WTC11 (cell line): ENCODE results near the gene MRPL55. TPM values are rescaled to one million over a fixed set of nuclear protein-coding genes. Genes with fewer than 3 reads are reported as not detected.

Experiments used
- ATAC-seq: fragments of 200-7000 bp; cut with Tn5 transposase; 2 replicates; pipeline ENCODE4 v1.10.0; 2021; ENCODE audit warnings: mild to moderate bottlenecking, moderate library complexity
- CTCF ChIA-PET: fragments of 300-600 bp; sonication (Branson Sonifier 250); formaldehyde crosslinking; loops from one replicate; lab custom pipeline; 2021; ENCODE audit warnings: antibody characterized with exemption; lab: Charles Lee
- POLR2A ChIA-PET: fragments of 350-600 bp; sonication (Branson Sonifier 250); formaldehyde crosslinking; loops from one replicate; lab custom pipeline; 2021; ENCODE audit warnings: antibody characterized with exemption; lab: Charles Lee
- DNase-seq: peaks from one replicate; pipeline ENCODE4 v3.0.0; 2021; ENCODE audit warnings: low spot score
- H3K27ac Mint-ChIP-seq: 2 replicates; pipeline ENCODE4 v1.8.0; 2021; ENCODE audit warnings: mixed read lengths
- H3K27me3 Mint-ChIP-seq: 2 replicates; pipeline ENCODE4 v1.8.0; 2021; ENCODE audit warnings: low read depth, mild to moderate bottlenecking, moderate library complexity, mixed read lengths
- H3K36me3 Mint-ChIP-seq: 2 replicates; pipeline ENCODE4 v1.8.0; 2021; ENCODE audit warnings: mixed read lengths
- H3K4me1 Mint-ChIP-seq: 2 replicates; pipeline ENCODE4 v1.8.0; 2022; ENCODE audit warnings: mixed read lengths
- H3K4me3 Mint-ChIP-seq: 2 replicates; pipeline ENCODE4 v1.8.0; 2021; ENCODE audit warnings: mild to moderate bottlenecking, moderate library complexity, mixed read lengths
- H3K9me3 Mint-ChIP-seq: 2 replicates; pipeline ENCODE4 v1.8.0; 2021; ENCODE audit warnings: mixed read lengths
- AR ChIP-seq: fragments of 250-450 bp; sonication (Bioruptor Pico); IDR thresholded peaks from 2 replicates; pipeline ENCODE4 v1.9.0; 2021; ENCODE audit warnings: mild to moderate bottlenecking
- CDX4 ChIP-seq: fragments of 250-450 bp; sonication (Bioruptor Pico); IDR thresholded peaks from 2 replicates; pipeline ENCODE4 v1.9.0; 2021; ENCODE audit warnings: moderate library complexity, mild to moderate bottlenecking, inconsistent platforms, borderline replicate concordance
- CREB1 ChIP-seq: sonication (generic); formaldehyde crosslinking; IDR thresholded peaks from 2 replicates; pipeline ENCODE4 v1.8.0; 2023; ENCODE audit warnings: mild to moderate bottlenecking, missing genetic modification reagents
- E2F5 ChIP-seq: sonication (generic); formaldehyde crosslinking; IDR thresholded peaks from 2 replicates; pipeline ENCODE4 v1.8.1; 2022; ENCODE audit warnings: mild to moderate bottlenecking, moderate library complexity, missing genetic modification reagents
- ESRRA ChIP-seq: sonication (generic); formaldehyde crosslinking; IDR thresholded peaks from 2 replicates; pipeline ENCODE4 v1.8.1; 2022; ENCODE audit warnings: mild to moderate bottlenecking, missing genetic modification reagents, borderline replicate concordance
- GRHL2 ChIP-seq: fragments of 250-450 bp; sonication (Bioruptor Pico); IDR thresholded peaks from 2 replicates; pipeline ENCODE4 v1.8.0; 2022; ENCODE audit warnings: mild to moderate bottlenecking, moderate library complexity; ENCODE audit not compliant: insufficient replicate concordance, severe bottlenecking
- MLX ChIP-seq: sonication (generic); formaldehyde crosslinking; IDR thresholded peaks from 2 replicates; pipeline ENCODE4 v1.8.1; 2023; ENCODE audit warnings: mild to moderate bottlenecking, missing genetic modification reagents, moderate library complexity
- NR2C2 ChIP-seq: sonication (generic); formaldehyde crosslinking; IDR thresholded peaks from 2 replicates; pipeline ENCODE4 v1.8.0; 2022; ENCODE audit warnings: mild to moderate bottlenecking, missing genetic modification reagents
- NR3C1 ChIP-seq: sonication (generic); formaldehyde crosslinking; conservative IDR thresholded peaks from 2 replicates; pipeline ENCODE4 v1.8.1; 2023; ENCODE audit warnings: low read depth, mild to moderate bottlenecking, missing genetic modification reagents
- RELA ChIP-seq: sonication (generic); formaldehyde crosslinking; IDR thresholded peaks from 2 replicates; pipeline ENCODE4 v1.8.1; 2022; ENCODE audit warnings: missing genetic modification reagents, mild to moderate bottlenecking, borderline replicate concordance
- RORB ChIP-seq: fragments of 250-450 bp; sonication (Bioruptor Pico); IDR thresholded peaks from 2 replicates; pipeline ENCODE4 v1.9.0; 2021; ENCODE audit warnings: mild to moderate bottlenecking
- SP1 ChIP-seq: sonication (generic); formaldehyde crosslinking; conservative IDR thresholded peaks from 2 replicates; pipeline ENCODE4 v1.8.1; 2022; ENCODE audit warnings: missing genetic modification reagents
- STAT6 ChIP-seq: sonication (generic); formaldehyde crosslinking; conservative IDR thresholded peaks from 2 replicates; pipeline ENCODE4 v1.8.1; 2023; ENCODE audit warnings: mild to moderate bottlenecking, low read depth, missing genetic modification reagents, moderate library complexity
- TP53 ChIP-seq: sonication (generic); formaldehyde crosslinking; IDR thresholded peaks from 2 replicates; pipeline ENCODE4 v1.8.1; 2023; ENCODE audit warnings: mild to moderate bottlenecking, missing genetic modification reagents
- USF2 ChIP-seq: sonication (generic); formaldehyde crosslinking; IDR thresholded peaks from 2 replicates; pipeline ENCODE4 v1.8.1; 2023; ENCODE audit warnings: mild to moderate bottlenecking, missing genetic modification reagents, moderate library complexity
- ZNF232 ChIP-seq: sonication (generic); formaldehyde crosslinking; IDR thresholded peaks from 2 replicates; pipeline ENCODE4 v1.8.0; 2022; ENCODE audit warnings: mild to moderate bottlenecking, missing genetic modification reagents
- ZNF263 ChIP-seq: sonication (generic); formaldehyde crosslinking; IDR thresholded peaks from 2 replicates; pipeline ENCODE4 v1.8.1; 2022; ENCODE audit warnings: low read depth, mild to moderate bottlenecking, moderate library complexity, missing genetic modification reagents
- ZNF416 ChIP-seq: fragments of 250-450 bp; sonication (Bioruptor Pico); IDR thresholded peaks from 2 replicates; pipeline ENCODE4 v1.9.0; 2021; ENCODE audit warnings: mild to moderate bottlenecking, inconsistent platforms
- ZNF512 ChIP-seq: sonication (generic); formaldehyde crosslinking; IDR thresholded peaks from 2 replicates; pipeline ENCODE4 v1.8.1; 2022; ENCODE audit warnings: missing genetic modification reagents, borderline replicate concordance
- ZNF671 ChIP-seq: fragments of 250-450 bp; sonication (Bioruptor Pico); IDR thresholded peaks from 2 replicates; pipeline ENCODE4 v1.8.0; 2021; ENCODE audit warnings: mild to moderate bottlenecking
- total RNA-seq: library from RNA; stranded (reverse); gene quantifications from 3 replicates; pipeline ENCODE4 v1.2.3, GENCODE V29; 2021

Gene MRPL55
- total RNA-seq, 1 experiment from 2014 or later, result 66.9 TPM

GRCh38 chr1:228122921-228123441 is 13.9 kb upstream of the MRPL55 start:
- Mint-ChIP-seq H3K27me3 (peaks cover 85% of the 10 kb centered on the region), H3K4me3 (no peak overlapping the region), H3K36me3 (peaks cover 13% of the 10 kb centered on the region), H3K9me3 (peaks cover 29% of the 10 kb centered on the region), H3K27ac (no peak overlapping the region), H3K4me1 (no peaks in the 10 kb centered on the region)
- POLR2A ChIA-PET, result no interaction called here
- CTCF ChIA-PET, result interaction anchor here (2.5 kb wide), 1 partner anchor 8 kb away, joined by 13 read pairs; no protein-coding TSS in a partner anchor
- DNase-seq (no peak), ATAC-seq (no peak)
- TF ChIP-seq AR (CRISPR knock-in tag), result no peak
- no peak for TF ChIP-seq ZNF416 (CRISPR knock-in tag)
- TF ChIP-seq MLX (CRISPR knock-in tag), result no peak
- TF ChIP-seq ZNF232 (CRISPR knock-in tag), result no peak
- no peak for TF ChIP-seq USF2
- TF ChIP-seq RELA (CRISPR knock-in tag), result no peak
- no peak for TF ChIP-seq GRHL2 (CRISPR knock-in tag)
- TF ChIP-seq NR2C2 (CRISPR knock-in tag), result no peak
- TF ChIP-seq ZNF263, result no peak
- no peak for TF ChIP-seq E2F5 (CRISPR knock-in tag)
- TF ChIP-seq TP53, result no peak
- TF ChIP-seq NR3C1 (CRISPR knock-in tag), result no peak
- no peak for TF ChIP-seq RORB
- TF ChIP-seq CREB1 (CRISPR knock-in tag), result no peak
- no peak for TF ChIP-seq SP1
- no peak for TF ChIP-seq ZNF512 (CRISPR knock-in tag)
- TF ChIP-seq CDX4 (CRISPR knock-in tag), result no peak
- no peak for TF ChIP-seq STAT6
- no peak for TF ChIP-seq ZNF671 (CRISPR knock-in tag)
- no peak for TF ChIP-seq ESRRA (CRISPR knock-in tag)
